GM19324 (cell line): ENCODE results near the gene SEM1.
"Not testable (repeated sequence)": the region's sequence is repeated elsewhere in the genome, so short reads cannot be mapped to it uniquely, and the experiment has no call there.

Experiments used
- ATAC-seq: cut with Tn5 transposase; IDR thresholded peaks from one replicate; pipeline ENCODE4 v1.9.1; 2021; ENCODE audit warnings: mild to moderate bottlenecking, moderate library complexity; ENCODE audit not compliant: unreplicated experiment, low FRiP score

Gene SEM1

GRCh38 chr7:96707901-96708774 lies 1.5 kb downstream of the SEM1 start:
- no peak for ATAC-seq

DNA sequence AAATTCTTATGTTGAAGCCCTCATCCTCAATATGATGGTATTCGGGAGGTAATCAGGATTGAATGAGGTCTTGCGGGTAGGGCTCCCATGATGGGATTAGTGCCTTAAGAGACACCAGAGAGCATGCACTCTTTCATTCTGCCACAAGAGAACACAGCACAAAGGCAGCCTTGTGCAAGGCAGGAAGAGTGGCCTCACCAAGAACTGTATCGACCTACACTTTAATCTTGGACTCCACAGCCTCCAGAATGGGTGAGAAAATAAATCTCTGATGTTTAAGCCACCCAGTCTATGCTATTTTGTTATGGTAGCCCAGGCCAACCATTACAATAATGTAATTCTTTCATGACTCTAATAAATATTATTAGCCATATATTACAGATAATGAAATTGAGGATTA lies 8.4 kb downstream of the SEM1 start:
- no peak for ATAC-seq

GRCh38 chr7:96700516-96700915 lies 9.1 kb downstream of the SEM1 start:
- no peak for ATAC-seq

DNA sequence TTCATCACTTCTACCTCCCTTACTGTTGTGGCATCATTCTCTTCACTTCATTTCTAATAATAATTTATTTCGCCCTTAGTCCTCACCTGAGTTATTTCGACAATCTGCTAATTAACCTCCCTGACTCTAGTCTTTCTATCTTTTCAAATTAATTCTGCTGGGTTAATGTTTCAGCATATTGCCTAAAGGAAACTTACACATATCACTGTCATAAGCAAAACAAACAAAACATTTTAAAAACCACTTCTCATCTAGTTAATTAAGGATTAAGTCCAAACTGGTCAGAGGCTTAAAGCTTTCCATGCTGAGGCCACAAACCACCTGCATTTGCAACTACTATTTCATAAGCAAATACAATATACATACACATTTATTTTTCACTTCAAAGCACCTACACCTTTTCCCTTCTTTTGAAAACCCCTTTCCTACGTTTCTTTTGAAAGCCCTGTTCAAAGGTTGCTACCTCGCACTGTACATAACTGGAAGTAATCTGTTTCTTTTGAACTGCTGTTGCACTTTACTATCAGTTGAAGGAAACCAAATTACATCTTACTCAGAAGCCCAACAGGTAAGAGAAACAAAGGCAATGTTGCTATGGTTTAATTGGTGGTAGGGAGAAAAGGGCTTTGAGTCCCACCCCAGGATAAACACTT lies 10.3 kb downstream of the SEM1 start:
- ATAC-seq, result no peak

GRCh38 chr7:96698449-96698848 lies 11.2 kb downstream of the SEM1 start:
- ATAC-seq, result not testable (repeated sequence)

GRCh38 chr7:96697822-96698221 lies 11.8 kb downstream of the SEM1 start:
- ATAC-seq, result no peak

GRCh38 chr7:96695581-96695980 lies 14.1 kb downstream of the SEM1 start:
- ATAC-seq, result no peak

DNA sequence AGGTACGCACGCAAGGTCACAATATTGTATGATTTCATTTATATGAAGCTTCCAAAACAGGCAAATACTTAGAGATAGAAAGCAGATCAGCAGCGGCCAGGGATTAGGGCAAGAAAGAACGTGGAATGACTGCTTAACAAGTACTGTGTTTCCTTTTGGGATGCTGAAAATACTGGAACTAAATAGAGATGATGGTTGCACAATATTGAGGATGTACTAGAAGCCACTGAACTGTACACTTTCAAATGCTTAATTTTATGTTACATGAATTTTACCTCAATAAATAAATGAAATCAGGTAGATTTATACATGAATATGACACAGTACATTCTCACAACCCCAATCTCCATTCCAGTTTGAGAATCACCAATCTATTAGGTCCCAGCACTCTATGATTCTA lies 15.6 kb downstream of the SEM1 start:
- ATAC-seq, result no peak

DNA sequence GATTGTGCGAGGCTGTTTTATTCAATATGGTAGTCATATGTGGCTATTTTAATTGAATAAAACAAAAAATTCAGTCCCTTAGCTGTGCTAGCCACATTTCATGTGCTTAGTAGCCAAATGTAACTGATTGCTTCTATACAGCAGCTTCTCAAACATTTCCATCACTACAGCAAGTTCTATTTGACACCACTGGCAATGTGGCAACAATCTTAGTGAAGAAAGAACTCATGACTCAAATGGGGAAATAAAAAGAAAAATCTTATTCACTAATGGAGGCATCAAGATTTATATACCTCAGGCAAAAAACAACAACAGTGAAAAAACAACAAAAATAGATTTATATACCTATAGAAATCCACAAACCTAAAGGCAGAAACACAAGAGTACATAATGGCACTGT lies 17.9 kb downstream of the SEM1 start:
- ATAC-seq, result no peak

GRCh38 chr7:96689414-96689813 lies 20.2 kb downstream of the SEM1 start:
- no peak for ATAC-seq

- no peak for ATAC-seq
Measured at GRCh38 chr7:96686305-96686704, 23.3 kb downstream of the SEM1 start.

DNA sequence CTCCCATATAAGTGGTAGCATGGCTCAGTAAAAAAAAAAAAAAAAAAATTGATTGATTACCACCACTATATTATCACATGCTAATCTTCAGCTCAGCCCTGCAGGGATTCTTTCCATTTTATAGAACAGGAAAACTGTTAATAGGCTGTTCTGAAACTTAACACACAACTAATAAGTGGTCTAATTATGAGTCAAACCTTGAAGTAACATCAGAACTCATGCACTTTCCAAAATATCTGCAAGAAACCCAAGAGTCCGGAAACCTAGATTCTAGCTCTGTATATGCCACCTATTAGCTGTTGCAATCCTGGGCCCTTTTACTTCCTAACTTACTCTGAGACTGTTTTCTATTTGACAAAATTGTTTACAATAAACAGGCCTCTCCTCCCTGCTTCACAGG lies 23.9 kb downstream of the SEM1 start:
- no peak for ATAC-seq

- no peak for ATAC-seq
Measured at GRCh38 chr7:96685353-96685752, 24.3 kb downstream of the SEM1 start.

- no peak for ATAC-seq
Measured at GRCh38 chr7:96679886-96680285, 29.8 kb downstream of the SEM1 start.

GRCh38 chr7:96676919-96677318 lies 32.7 kb downstream of the SEM1 start:
- ATAC-seq, result no peak

- ATAC-seq, result no peak
Measured at GRCh38 chr7:96675548-96675947, 34.1 kb downstream of the SEM1 start.

- ATAC-seq, result no peak
Measured at GRCh38 chr7:96674565-96674964, 35.1 kb downstream of the SEM1 start.

- ATAC-seq, result no peak
Measured at GRCh38 chr7:96671854-96672253, 37.8 kb downstream of the SEM1 start.

GRCh38 chr7:96670338-96671289 lies 39.0 kb downstream of the SEM1 start:
- ATAC-seq, result no peak

DNA sequence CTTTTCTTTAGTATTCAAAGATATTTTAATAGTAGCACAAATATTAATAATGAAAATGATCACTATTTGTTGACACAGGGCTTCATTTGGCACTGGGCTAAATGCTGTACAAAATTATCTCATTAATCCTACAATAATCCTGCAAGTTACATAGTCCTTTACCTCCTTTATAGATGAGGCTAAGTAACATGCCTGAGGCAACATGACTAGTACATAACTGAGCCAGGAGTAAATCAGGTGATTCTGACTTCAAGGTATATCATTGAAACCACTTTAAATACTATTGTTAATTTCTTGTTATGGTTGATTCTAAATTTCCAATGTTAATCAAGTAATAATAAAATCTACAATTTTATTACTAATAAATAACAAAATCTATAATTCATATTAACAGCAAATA lies 39.8 kb downstream of the SEM1 start:
- no peak for ATAC-seq

- ATAC-seq, result no peak
Measured at GRCh38 chr7:96667026-96667425, 42.6 kb downstream of the SEM1 start.
